A549 treated with GW870086 at 1 μM for 4 hours (cell line): Measurements from ENCODE around the gene CXCL1. TPM values are rescaled to one million over a fixed set of nuclear protein-coding genes. Genes with fewer than 3 reads are reported as not detected.

Experiments
- total RNA-seq: library from RNA; stranded (reverse); fragments of 200-300 nt; extraction: Qiagen RNA extraction; gene quantifications from 5 replicates; pipeline ENCODE4 v1.2.3, GENCODE V29; 2022; ENCODE audit warnings: low read depth

The CXCL1 gene
- total RNA-seq = 8.2 to 9.5 TPM (median 9.2 TPM) in 5 replicates

GRCh38 chr4:73869130-73870055 is at the start of gene CXCL1:
Gene CXCL1 (plus strand): TSS chr4:73869393. CDS start chr4:73869471, 78 bp downstream.

GRCh38 chr4:73836373-73837279 is 32.6 kb upstream of the CXCL1 start, which contains the start of gene CXCL6:
Gene CXCL6 (plus strand): TSS chr4:73836678. CDS start chr4:73836751, 73 bp downstream.

GRCh38 chr4:73853246-73853704 is 15.9 kb upstream of the CXCL1 start, which contains the start of gene PF4V1:
Gene PF4V1 (plus strand): TSS chr4:73853296. CDS start chr4:73853363, 67 bp downstream.

Other genes with a start within 250 kb of the CXCL1 start
- 0.81 to 1.2 TPM (median 1.1 TPM) in 5 replicates for gene RASSF6, start 249.0 kb upstream of the CXCL1 start, total RNA-seq
- 6.7 to 11.2 TPM (median 8.1 TPM) in 5 replicates for gene CXCL8, start 128.8 kb upstream of the CXCL1 start, total RNA-seq
- not detected in 5 replicates for gene CXCL6, start 32.7 kb upstream of the CXCL1 start, total RNA-seq
- gene PF4V1, start 16.1 kb upstream of the CXCL1 start, total RNA-seq = not detected in 5 replicates
- 0.56 to 1.6 TPM (median 1.5 TPM) in 5 replicates for gene PF4, start 112.6 kb downstream of the CXCL1 start, total RNA-seq
- 0.38 to 0.45 TPM in 2 of 5 replicates, not detected in the others for gene PPBP, start 118.8 kb downstream of the CXCL1 start, total RNA-seq
- gene CXCL5, start 129.3 kb downstream of the CXCL1 start, total RNA-seq = 27.7 to 36.9 TPM (median 34.8 TPM) in 5 replicates
- 3.3 to 4.4 TPM (median 4.0 TPM) in 5 replicates for gene CXCL3, start 169.3 kb downstream of the CXCL1 start, total RNA-seq
- gene CXCL2, start 229.8 kb downstream of the CXCL1 start, total RNA-seq = 13.6 to 20.4 TPM (median 16.7 TPM) in 5 replicates